Neural cell (in vitro differentiated cells): Measurements from ENCODE around the gene CLNK.

Source experiments
- CTCF ChIP-seq: fragments of 450-650 bp; IDR thresholded peaks from 2 replicates; pipeline ENCODE4 v1.5.1; 2014; ENCODE audit warnings: antibody characterized with exemption, mild to moderate bottlenecking, moderate library complexity; ENCODE audit not compliant: poor library complexity, severe bottlenecking
- EP300 ChIP-seq: fragments of 450-650 bp; conservative IDR thresholded peaks from 2 replicates; pipeline ENCODE4 v1.6.1; 2014; ENCODE audit warnings: antibody characterized with exemption, mild to moderate bottlenecking, moderate library complexity; ENCODE audit not compliant: poor library complexity, severe bottlenecking
- EZH2 ChIP-seq: fragments of 200-600, 300-800 bp; shearing (Covaris generic), sonication (generic); IDR thresholded peaks from 2 replicates; pipeline ENCODE4 v1.6.1; 2014; ENCODE audit warnings: antibody characterized with exemption, low read length, borderline replicate concordance, mild to moderate bottlenecking; ENCODE audit not compliant: insufficient read depth, poor library complexity, severe bottlenecking
- POLR2AphosphoS5 ChIP-seq: IDR thresholded peaks from 2 replicates; pipeline ENCODE4 v1.6.1; 2012
- RAD21 ChIP-seq: fragments of 450-650 bp; conservative IDR thresholded peaks from 2 replicates; pipeline ENCODE4 v1.6.1; 2014; ENCODE audit warnings: antibody characterized with exemption, mild to moderate bottlenecking, moderate library complexity
- REST ChIP-seq: IDR thresholded peaks from 2 replicates; pipeline ENCODE4 v1.6.1; 2012; ENCODE audit warnings: borderline replicate concordance
- SMC3 ChIP-seq: fragments of 450-650 bp; conservative IDR thresholded peaks from 2 replicates; pipeline ENCODE4 v1.6.1; 2014; ENCODE audit warnings: antibody characterized with exemption, mild to moderate bottlenecking, moderate library complexity; ENCODE audit not compliant: poor library complexity
- TAF1 ChIP-seq: IDR thresholded peaks from 2 replicates; pipeline ENCODE4 v1.6.1; 2012; ENCODE audit warnings: low read depth

DNA sequence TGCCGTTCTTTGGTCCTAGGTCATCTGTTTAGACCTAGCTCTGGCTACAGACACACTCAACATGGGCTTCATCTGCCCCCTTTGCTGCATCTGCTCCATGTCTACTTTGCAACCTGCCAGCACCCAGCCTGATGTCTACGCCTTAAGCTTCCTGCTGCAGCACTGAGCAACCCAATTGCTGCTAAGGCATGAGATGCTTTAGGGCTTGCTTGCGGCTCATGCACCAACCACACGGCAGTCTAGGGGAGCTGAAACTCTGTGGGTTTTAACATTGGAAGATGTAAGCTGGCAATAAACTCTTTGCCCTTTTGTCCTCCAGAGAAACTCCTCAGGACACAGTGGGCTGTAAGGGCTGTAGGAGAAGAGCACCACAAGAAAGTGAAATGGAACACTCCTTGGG, 11.7 kb upstream of the CLNK start:
- no peak for TF ChIP-seq CTCF
- no peak for TF ChIP-seq EZH2
- TF ChIP-seq SMC3: no peak
- TF ChIP-seq EP300: no peak
- no peak for TF ChIP-seq POLR2AphosphoS5
- TF ChIP-seq RAD21: no peak
- no peak for TF ChIP-seq TAF1
- TF ChIP-seq REST: no peak
